ENCODE results near the gene UGP2. TPM values are rescaled to one million over a fixed set of nuclear protein-coding genes. Genes with fewer than 3 reads are reported as not detected.

Gene UGP2
- total and polyA plus RNA-seq, 10 of the 15 experiments (the other 5 are each of a cell fraction or from before 2014, with no cell fraction given): 40.8 to 98.3 (median 76.1) TPM

DNA sequence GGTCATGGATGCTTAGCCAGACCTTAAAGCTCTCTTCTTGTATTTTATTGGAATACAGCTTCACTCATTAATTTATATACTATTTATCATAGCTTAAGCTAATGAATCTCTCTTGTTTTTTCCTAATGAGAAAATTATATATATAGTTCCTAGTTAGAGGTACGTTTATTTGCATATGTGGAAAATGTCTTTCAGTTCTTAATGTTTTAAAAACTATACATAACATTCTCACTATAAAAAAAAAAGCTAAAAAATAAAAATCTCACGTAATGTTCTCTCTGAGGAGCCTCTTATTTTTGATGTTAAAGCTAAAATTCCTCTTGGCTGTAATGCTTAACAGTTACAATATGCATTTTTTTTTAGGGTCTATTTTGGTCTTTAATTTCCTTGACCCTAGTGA lies 16.6 kb downstream of the UGP2 start:
- H3K27ac ChIP-seq (ENCODE audit: control insufficient read depth, insufficient read depth): no peak overlapping the region
- in situ Hi-C loops (cut with MboI): loop anchor here (5.0 kb wide), 1 partner anchor 166 kb away; no protein-coding TSS in a partner anchor
- ATAC-seq (no peak), FAIRE-seq (no peak), DNase-seq (ENCODE audit: low read depth, low spot score) (no peak)
- no peak overlapping the region for H3K4me2 ChIP-seq (ENCODE audit: control insufficient read depth, insufficient read depth)
- ChIA-PET POLR2A (interaction anchor here (1.2 to 1.3 kb wide), 2 partner anchors 17 to 159 kb away, joined by 3 to 4 read pairs; partner anchors contain the start of gene UGP2), RAD21 (ENCODE audit: unreplicated experiment) (interaction anchor here (0.6 to 1.1 kb wide), 2 partner anchors 8 to 211 kb away, joined by 3 read pairs; no protein-coding TSS in a partner anchor), CTCF (interaction anchor here (0.6 to 14.9 kb wide), 7 partner anchors 8 to 284 kb away, joined by 3 to 170 read pairs (median 4); no protein-coding TSS in a partner anchor), SMC1A (ENCODE audit: uncharacterized antibody, unreplicated experiment) (interaction anchor here (0.6 to 10.2 kb wide), 6 partner anchors 15 to 165 kb away, joined by 3 to 90 read pairs (median 4); partner anchors contain the start of gene UGP2)
- H2AFZ ChIP-seq (ENCODE audit: control insufficient read depth, low read depth, low read length): no peak overlapping the region
- H3K79me2 ChIP-seq (ENCODE audit: control insufficient read depth, insufficient read depth, low read length): peaks cover 18% of the 10 kb centered on the region
- WGBS (ENCODE audit: insufficient coverage, insufficient replicate concordance, low lambda C conversion rate, missing lambda C conversion rate): 76% methylated on average over 2 of the region's 2 CpGs
- H3K36me3 ChIP-seq (ENCODE audit: control insufficient read depth in 2 of 2, insufficient read depth in 2 of 2, low read length in 1 of 2): peaks cover 3 to 12% of the 10 kb centered on the region in 2 experiments; a peak in 2 of 4 replicates
- no peaks in the 10 kb centered on the region for H3K27me3 ChIP-seq (replicated peaks in 1 of 2; ENCODE audit: control insufficient read depth in 2 of 2, insufficient read depth in 2 of 2, low read length in 1 of 2)
- no peaks in the 10 kb centered on the region for H4K20me1 ChIP-seq (ENCODE audit: control insufficient read depth, insufficient read depth)
- H3K9me3 ChIP-seq (replicated peaks; ENCODE audit: control insufficient read depth, insufficient read depth, low read length): no peaks in the 10 kb centered on the region
- H3K4me3 ChIP-seq: no peak overlapping the region
- BruUV-seq (replicated peaks): no TSS peak
- intact Hi-C loops (cut with micrococcal nuclease; ENCODE audit: unreplicated experiment): no loop called here
- TF ChIP-seq NFYB (IDR thresholded peaks at IDR 0.05; ENCODE audit: insufficient read depth, low read depth, low read length): no peak
- H3K9ac ChIP-seq (ENCODE audit: control insufficient read depth, insufficient read depth, low read length): no peak overlapping the region
- H3K4me1 ChIP-seq (ENCODE audit: control insufficient read depth, insufficient read depth, low read length): no peaks in the 10 kb centered on the region

DNA sequence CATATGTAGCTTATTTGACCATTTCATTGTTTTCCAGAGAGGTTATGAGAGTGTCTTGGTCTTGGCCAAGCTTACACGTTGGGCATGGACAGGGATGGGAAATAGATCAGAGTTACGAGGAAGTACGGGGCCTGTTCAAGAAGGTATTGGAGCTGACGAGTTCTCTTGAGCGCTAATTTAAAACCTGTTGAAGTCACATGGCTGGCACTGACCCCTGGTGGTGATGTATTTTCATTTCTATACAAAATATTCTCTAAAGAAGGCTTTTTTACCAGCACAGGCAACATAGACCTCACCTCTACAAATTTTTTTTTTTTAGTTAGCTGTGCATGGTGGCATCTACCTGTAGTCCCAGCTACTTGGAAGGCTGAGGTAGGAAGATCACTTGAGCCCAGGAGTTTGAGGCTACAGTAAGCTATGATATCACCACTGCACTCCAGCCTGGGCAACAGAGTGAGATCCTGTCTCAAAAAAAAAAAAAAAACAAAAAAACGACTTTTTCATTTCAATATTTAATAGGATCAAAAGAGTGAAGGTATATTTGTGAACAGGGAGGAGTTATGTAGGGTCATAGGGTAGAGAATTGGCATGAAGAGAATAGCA lies 19.6 kb downstream of the UGP2 start:
- Histone ChIP-seq H4K20me1 (ENCODE audit: control insufficient read depth, insufficient read depth) (no peaks in the 10 kb centered on the region), H2AFZ (ENCODE audit: control insufficient read depth, low read depth, low read length) (no peak overlapping the region), H3K9me3 (replicated peaks; ENCODE audit: control insufficient read depth, insufficient read depth, low read length) (no peaks in the 10 kb centered on the region), H3K27me3 (replicated peaks in 1 of 2; ENCODE audit: control insufficient read depth in 2 of 2, insufficient read depth in 2 of 2, low read length in 1 of 2) (no peaks in the 10 kb centered on the region), H3K4me2 (ENCODE audit: control insufficient read depth, insufficient read depth) (no peak overlapping the region), H3K9ac (ENCODE audit: control insufficient read depth, insufficient read depth, low read length) (no peak overlapping the region), H3K27ac (ENCODE audit: control insufficient read depth, insufficient read depth) (no peak overlapping the region), H3K79me2 (ENCODE audit: control insufficient read depth, insufficient read depth, low read length) (no peaks in the 10 kb centered on the region; the same call in none of the 2 replicates), H3K4me1 (ENCODE audit: control insufficient read depth, insufficient read depth, low read length) (no peaks in the 10 kb centered on the region), H3K36me3 (ENCODE audit: control insufficient read depth in 2 of 2, insufficient read depth in 2 of 2, low read length in 1 of 2) (peaks cover 3 to 12% of the 10 kb centered on the region in 2 experiments; a peak in 2 of 4 replicates), H3K4me3 (no peak overlapping the region)
- 59% methylated on average over 6 of the region's 6 CpGs for WGBS (ENCODE audit: insufficient coverage, insufficient replicate concordance, low lambda C conversion rate, missing lambda C conversion rate)
- in situ Hi-C loops (cut with MboI): no loop called here
- RAD21 ChIA-PET (ENCODE audit: unreplicated experiment): interaction anchor here (0.6 to 4.9 kb wide), 14 partner anchors 9 to 292 kb away, joined by 3 to 38 read pairs (median 5); partner anchors contain the start of gene UGP2
- CTCF ChIA-PET: interaction anchor here (0.6 to 14.9 kb wide), 31 partner anchors 8 to 871 kb away, joined by 3 to 170 read pairs (median 5); partner anchors contain the start of gene UGP2
- no peak for DNase-seq (ENCODE audit: low read depth, low spot score)
- peak; percentile 81 for ATAC-seq
- FAIRE-seq: peak; percentile 88
- intact Hi-C loops (cut with micrococcal nuclease; ENCODE audit: unreplicated experiment): loop anchor here (1.0 to 5.0 kb wide), 2 partner anchors 169 to 269 kb away; no protein-coding TSS in a partner anchor
- no TSS peak for BruUV-seq (replicated peaks)
- SMC1A ChIA-PET (ENCODE audit: uncharacterized antibody, unreplicated experiment): interaction anchor here (0.6 to 10.2 kb wide), 25 partner anchors 8 to 1124 kb away, joined by 3 to 90 read pairs (median 4); partner anchors contain the start of genes MDH1 and UGP2
- POLR2A ChIA-PET: interaction anchor here (0.7 to 1.5 kb wide), 3 partner anchors 8 to 271 kb away, joined by 3 to 9 read pairs (median 4); no protein-coding TSS in a partner anchor
- TF ChIP-seq BHLHE40 (IDR thresholded peaks at IDR 0.05; ENCODE audit: borderline replicate concordance in 1 of 2, low read depth in 2 of 2, low read length in 1 of 2) (no peak), MTA2 (IDR thresholded peaks at IDR 0.05; ENCODE audit: low read depth) (no peak), RAD21 (IDR thresholded peaks at IDR 0.05; ENCODE audit: insufficient read depth, low read depth, low read length) (peak; percentile 70), FOS (IDR thresholded peaks at IDR 0.05; ENCODE audit: borderline replicate concordance, extremely low read depth, insufficient read length) (no peak), POU2F2 (IDR thresholded peaks at IDR 0.05; ENCODE audit: borderline replicate concordance, low read depth, low read length) (no peak), SMC3 (IDR thresholded peaks at IDR 0.05; ENCODE audit: borderline replicate concordance, low read length) (peak; percentile 68), BRCA1 (IDR thresholded peaks at IDR 0.05; ENCODE audit: low read depth, low read length) (no peak)
- TF ChIP-seq, protein P1, sequence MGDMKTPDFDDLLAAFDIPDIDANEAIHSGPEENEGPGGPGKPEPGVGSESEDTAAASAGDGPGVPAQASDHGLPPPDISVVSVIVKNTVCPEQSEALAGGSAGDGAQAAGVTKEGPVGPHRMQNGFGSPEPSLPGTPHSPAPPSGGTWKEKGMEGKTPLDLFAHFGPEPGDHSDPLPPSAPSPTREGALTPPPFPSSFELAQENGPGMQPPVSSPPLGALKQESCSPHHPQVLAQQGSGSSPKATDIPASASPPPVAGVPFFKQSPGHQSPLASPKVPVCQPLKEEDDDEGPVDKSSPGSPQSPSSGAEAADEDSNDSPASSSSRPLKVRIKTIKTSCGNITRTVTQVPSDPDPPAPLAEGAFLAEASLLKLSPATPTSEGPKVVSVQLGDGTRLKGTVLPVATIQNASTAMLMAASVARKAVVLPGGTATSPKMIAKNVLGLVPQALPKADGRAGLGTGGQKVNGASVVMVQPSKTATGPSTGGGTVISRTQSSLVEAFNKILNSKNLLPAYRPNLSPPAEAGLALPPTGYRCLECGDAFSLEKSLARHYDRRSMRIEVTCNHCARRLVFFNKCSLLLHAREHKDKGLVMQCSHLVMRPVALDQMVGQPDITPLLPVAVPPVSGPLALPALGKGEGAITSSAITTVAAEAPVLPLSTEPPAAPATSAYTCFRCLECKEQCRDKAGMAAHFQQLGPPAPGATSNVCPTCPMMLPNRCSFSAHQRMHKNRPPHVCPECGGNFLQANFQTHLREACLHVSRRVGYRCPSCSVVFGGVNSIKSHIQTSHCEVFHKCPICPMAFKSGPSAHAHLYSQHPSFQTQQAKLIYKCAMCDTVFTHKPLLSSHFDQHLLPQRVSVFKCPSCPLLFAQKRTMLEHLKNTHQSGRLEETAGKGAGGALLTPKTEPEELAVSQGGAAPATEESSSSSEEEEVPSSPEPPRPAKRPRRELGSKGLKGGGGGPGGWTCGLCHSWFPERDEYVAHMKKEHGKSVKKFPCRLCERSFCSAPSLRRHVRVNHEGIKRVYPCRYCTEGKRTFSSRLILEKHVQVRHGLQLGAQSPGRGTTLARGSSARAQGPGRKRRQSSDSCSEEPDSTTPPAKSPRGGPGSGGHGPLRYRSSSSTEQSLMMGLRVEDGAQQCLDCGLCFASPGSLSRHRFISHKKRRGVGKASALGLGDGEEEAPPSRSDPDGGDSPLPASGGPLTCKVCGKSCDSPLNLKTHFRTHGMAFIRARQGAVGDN (IDR thresholded peaks at IDR 0.05): no peak
